GM12865 (cell line): ENCODE measurements around the gene ARMC3.

ENCODE experiments used
- DNase-seq: peaks from one replicate; pipeline ENCODE4 v3.0.0; 2010; ENCODE audit warnings: low read depth
- H3K4me3 ChIP-seq: 2 replicates; pipeline ENCODE4 v1.5.1; 2011; ENCODE audit warnings: mild to moderate bottlenecking, low read depth, low read length, control low read depth
- TF ChIP-seq, protein P1 (sequence below): IDR thresholded peaks from 2 replicates; pipeline ENCODE4 v1.5.1; 2011; ENCODE audit warnings: low read length, control low read depth, low read depth, inconsistent platforms; ENCODE audit not compliant: insufficient read depth; ENCODE audit errors: missing control alignments

ARMC3 gene

DNA sequence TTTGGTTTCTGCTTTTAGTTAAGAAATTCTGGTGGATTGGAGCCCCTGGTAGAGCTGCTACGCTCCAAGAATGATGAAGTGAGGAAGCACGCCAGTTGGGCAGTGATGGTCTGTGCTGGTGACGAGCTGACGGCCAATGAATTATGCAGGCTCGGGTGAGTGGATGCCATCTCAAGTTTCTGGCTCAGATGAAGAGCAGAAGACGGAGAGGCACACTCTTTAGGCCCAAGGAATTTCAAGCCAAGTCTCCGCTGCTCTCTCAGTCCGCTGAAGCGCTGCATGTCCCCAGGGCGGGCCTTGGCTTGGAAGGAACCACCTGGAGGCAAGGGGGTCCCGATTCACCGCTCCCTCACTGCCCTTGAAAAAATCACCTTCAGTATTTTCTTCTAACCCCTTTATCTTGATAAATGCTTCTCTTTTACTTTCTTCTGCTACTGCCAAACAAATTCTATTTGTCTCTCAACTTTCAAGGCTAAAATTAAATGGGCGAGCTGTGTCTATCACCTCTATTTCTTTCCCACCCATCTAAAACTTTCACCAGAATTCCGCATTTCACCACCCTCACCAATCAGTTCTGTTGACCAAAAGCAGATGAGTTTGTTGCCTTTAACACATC lies 74.2 kb downstream of the ARMC3 start:
- no peak for DNase-seq
- no peak overlapping the region for H3K4me3 ChIP-seq
- TF ChIP-seq, protein P1, sequence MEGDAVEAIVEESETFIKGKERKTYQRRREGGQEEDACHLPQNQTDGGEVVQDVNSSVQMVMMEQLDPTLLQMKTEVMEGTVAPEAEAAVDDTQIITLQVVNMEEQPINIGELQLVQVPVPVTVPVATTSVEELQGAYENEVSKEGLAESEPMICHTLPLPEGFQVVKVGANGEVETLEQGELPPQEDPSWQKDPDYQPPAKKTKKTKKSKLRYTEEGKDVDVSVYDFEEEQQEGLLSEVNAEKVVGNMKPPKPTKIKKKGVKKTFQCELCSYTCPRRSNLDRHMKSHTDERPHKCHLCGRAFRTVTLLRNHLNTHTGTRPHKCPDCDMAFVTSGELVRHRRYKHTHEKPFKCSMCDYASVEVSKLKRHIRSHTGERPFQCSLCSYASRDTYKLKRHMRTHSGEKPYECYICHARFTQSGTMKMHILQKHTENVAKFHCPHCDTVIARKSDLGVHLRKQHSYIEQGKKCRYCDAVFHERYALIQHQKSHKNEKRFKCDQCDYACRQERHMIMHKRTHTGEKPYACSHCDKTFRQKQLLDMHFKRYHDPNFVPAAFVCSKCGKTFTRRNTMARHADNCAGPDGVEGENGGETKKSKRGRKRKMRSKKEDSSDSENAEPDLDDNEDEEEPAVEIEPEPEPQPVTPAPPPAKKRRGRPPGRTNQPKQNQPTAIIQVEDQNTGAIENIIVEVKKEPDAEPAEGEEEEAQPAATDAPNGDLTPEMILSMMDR: no peak

DNA sequence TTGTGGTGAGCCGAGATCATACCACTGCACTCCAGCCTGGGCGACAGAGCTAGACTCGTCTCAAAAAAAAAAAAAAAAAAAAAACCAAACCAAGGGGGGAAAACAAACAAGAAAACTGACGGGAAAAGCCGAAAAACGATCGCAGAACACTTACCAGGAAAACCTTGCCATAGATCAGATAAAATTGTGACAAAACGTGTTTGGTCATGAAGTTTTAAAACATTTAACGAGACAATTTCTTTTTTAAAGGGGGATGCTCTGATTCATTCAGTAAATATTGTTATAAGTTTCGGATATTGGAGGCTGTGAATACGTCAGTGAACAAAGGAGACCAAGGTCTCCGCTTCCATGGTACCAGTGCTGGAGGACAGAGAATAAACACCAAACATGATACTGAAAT lies 77.3 kb downstream of the ARMC3 start:
- no peak overlapping the region for H3K4me3 ChIP-seq
- no peak for DNase-seq
- TF ChIP-seq, protein P1: no peak

DNA sequence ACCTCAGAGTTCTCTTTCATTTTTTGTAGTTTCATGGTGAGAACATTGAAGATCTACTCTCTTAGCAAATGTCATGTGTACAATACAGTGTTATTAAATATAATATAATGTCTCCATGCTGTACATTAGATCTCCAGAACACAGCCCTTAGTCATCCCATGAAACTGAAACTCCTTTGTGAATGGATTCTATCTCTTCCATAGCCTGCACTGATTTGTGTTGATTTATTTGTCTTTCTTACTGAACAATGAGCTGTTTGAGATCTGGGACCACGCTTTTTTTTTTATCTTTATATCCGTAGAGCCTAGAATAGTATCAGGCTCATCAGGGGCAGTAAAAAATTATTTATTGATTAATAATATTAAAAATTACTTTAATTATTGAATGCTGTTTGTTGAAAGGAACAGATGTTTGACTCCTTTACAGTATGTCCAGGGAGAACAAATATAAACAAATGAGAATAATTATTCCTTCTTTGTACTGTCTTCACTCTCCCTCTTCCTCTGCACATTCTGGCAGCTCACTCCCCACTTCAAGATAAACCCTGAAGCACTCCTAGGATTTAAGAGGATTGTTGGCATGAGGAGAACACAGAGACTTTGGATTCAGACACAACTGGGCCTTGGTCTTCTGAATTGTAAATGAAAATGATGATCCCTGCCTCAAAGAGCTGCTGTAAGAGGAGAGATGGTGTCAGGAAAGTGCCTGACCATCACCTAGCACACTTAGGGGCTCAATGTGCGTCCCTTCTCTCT lies 85.9 kb downstream of the ARMC3 start:
- TF ChIP-seq, protein P1: no peak
- H3K4me3 ChIP-seq: no peak overlapping the region
- DNase-seq: no peak

DNA sequence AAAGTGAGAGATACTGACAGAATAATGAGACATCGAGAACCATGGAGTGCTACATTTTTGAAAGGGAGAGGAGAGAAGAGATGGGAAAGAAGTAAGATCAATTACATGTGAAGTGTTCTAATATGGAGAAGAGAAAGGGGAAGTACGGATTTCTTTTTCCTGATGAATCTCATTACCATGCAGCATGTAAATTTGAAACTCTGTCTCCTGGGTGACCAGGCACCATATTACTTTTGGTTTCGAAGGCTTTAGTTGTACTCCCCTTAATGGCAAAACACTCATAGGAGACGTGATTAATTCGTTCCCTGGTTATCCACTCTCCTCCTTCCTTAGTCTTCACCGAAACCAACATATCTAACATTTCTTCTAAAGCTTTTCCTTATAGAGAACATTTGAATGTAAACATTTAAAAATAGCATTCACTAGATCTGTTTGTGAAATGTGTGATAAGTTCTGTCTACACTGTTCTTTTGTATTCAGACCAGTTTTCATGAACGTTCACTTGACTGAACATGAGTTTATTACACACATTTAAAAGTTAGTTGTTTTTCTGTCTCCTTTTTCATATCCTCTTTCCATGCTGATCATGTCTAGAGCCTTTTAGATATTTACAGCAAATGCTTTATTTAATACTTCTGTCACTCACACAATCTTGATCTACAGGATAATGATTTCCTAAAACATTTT lies 87.3 kb downstream of the ARMC3 start:
- peak; percentile 77 for DNase-seq
- H3K4me3 ChIP-seq: peak overlapping the region; percentile 14; the same call in 1 of the 2 replicates
- TF ChIP-seq, protein P1: no peak

DNA sequence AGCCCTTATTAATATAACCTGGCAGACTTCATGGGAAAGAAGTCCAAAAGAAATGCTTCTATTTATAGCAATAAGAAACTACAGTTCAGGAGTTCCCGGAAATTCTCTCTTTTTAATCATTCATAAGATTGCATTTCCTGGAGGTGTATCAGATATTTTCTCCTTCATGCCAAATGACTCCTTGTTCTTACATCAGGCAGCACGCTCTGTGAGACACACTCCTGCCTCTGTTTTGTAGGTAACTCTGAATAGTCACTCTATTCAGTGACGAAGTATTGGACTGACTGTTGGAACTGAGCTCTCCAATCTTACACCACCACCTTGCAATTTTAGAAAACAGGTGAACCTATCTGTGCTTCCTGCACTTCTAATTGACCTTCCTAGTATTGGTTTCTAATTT lies 88.8 kb downstream of the ARMC3 start:
- DNase-seq: no peak
- TF ChIP-seq, protein P1: no peak
- no peak overlapping the region for H3K4me3 ChIP-seq

DNA sequence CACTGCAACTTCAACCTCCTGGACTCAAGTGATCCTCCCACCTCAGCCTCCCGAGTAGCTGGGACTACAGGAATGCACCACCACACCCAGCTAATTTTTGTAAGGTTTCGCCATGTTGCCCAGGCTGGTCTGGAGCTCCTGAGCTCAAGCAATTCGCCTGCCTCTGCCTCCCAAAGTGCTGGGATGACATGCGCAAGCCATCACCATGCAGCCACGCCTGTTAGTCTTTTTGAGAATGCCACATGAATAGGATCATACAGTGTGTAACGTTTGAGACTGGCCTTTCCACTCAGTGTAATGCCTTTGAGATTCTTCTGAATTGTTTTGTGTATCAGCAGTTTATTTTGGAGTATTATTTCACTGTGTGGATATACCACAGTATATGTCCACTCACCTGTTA lies 91.8 kb downstream of the ARMC3 start:
- TF ChIP-seq, protein P1: no peak
- no peak for DNase-seq
- H3K4me3 ChIP-seq: no peak overlapping the region
